Activated CD4-positive, alpha-beta memory T cell treated with anti-CD3 and anti-CD28 coated beads for 36 hours (primary cell): ENCODE data around the gene SELENON. TPM values are rescaled to one million over a fixed set of nuclear protein-coding genes. Genes with fewer than 3 reads are reported as not detected.

Experiments used
- CTCF ChIA-PET: fragments of 350-600 bp; sonication (Branson Sonifier 250); formaldehyde crosslinking; loops from one replicate; lab custom pipeline; 2021; ENCODE audit warnings: antibody characterized with exemption, inconsistent platforms; lab: Charles Lee
- POLR2A ChIA-PET: fragments of 350-600 bp; sonication (Branson Sonifier 250); formaldehyde crosslinking; loops from one replicate; lab custom pipeline; 2021; ENCODE audit warnings: antibody characterized with exemption; lab: Charles Lee
- DNase-seq: peaks from one replicate; pipeline ENCODE4 v3.0.0-alpha.2; 2020
- H3K27ac Mint-ChIP-seq: one replicate; pipeline ENCODE4 v1.8.0; 2021; ENCODE audit warnings: mixed read lengths
- H3K27me3 Mint-ChIP-seq: one replicate; pipeline ENCODE4 v1.8.0; 2021; ENCODE audit warnings: mixed read lengths
- H3K36me3 Mint-ChIP-seq: one replicate; pipeline ENCODE4 v1.8.0; 2021; ENCODE audit warnings: mixed read lengths
- H3K4me1 Mint-ChIP-seq: one replicate; pipeline ENCODE4 v1.8.0; 2021; ENCODE audit warnings: low read depth, mixed read lengths
- H3K4me3 Mint-ChIP-seq: one replicate; pipeline ENCODE4 v1.8.0; 2021; ENCODE audit warnings: mild to moderate bottlenecking, mixed read lengths
- H3K9me3 Mint-ChIP-seq: one replicate; pipeline ENCODE4 v1.8.0; 2021; ENCODE audit warnings: mixed read lengths
- intact Hi-C: fragments of 100-400 bp; cut with micrococcal nuclease; formaldehyde crosslinking; loops from one replicate; pipeline ENCODE4 v1.15.1; 2023
- total RNA-seq, 2 experiments: library from RNA; stranded (reverse); gene quantifications; one replicate each; pipeline ENCODE4 v1.2.3, GENCODE V29; 2021

The SELENON gene, protein sequence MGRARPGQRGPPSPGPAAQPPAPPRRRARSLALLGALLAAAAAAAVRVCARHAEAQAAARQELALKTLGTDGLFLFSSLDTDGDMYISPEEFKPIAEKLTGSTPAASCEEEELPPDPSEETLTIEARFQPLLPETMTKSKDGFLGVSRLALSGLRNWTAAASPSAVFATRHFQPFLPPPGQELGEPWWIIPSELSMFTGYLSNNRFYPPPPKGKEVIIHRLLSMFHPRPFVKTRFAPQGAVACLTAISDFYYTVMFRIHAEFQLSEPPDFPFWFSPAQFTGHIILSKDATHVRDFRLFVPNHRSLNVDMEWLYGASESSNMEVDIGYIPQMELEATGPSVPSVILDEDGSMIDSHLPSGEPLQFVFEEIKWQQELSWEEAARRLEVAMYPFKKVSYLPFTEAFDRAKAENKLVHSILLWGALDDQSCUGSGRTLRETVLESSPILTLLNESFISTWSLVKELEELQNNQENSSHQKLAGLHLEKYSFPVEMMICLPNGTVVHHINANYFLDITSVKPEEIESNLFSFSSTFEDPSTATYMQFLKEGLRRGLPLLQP
- total RNA-seq: 10 to 100 TPM; 26.8 to 26.9 TPM

DNA sequence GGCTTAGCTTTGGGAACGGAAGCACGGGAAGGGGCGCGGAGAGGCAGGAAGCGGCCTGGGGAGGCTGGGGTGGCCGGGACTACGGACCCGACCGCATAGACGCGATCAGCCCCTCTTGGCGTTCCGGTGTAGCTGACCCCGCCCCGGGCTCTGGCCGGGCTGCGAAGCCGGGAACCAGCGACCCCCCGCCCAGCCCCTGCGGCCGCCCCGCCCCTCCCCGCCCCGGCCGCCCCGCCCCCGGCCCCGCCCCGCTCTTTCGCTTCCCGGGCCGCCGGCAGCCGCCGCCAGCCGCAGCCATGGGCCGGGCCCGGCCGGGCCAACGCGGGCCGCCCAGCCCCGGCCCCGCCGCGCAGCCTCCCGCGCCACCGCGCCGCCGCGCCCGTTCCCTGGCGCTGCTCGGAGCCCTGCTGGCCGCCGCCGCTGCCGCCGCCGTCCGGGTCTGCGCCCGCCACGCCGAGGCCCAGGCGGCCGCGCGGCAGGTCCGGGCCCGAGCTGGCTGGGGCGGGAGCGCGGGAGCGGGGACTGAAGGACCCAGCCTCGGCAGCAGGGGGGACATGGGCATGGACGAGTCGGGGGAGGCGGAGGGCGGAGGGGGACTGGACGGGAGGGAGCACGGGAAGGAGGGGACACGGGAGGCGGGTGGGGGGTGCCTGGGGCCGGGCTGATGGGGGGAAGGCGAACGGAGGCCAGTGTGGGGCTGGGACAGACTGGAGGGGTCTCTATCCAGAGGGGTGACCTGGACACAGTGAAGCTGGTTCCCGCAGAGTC is at the start of gene SELENON:
Gene SELENON (plus strand): TSS at position 259 of the 768 bp plus-strand sequence. CDS start 38 bp downstream, at position 297.
- DNase-seq: peak; percentile 48
- ChIA-PET POLR2A (interaction anchor here (1.1 kb wide), 1 partner anchor 181 kb away, joined by 3 read pairs; no protein-coding TSS in a partner anchor), CTCF (interaction anchor here (0.5 to 3.7 kb wide), 4 partner anchors 11 to 397 kb away, joined by 3 to 18 read pairs (median 8); no protein-coding TSS in a partner anchor)
- Mint-ChIP-seq H3K27me3 (no peaks in the 10 kb centered on the region), H3K36me3 (peaks cover 2% of the 10 kb centered on the region), H3K4me3 (peak within 1 kb of the TSS; percentile 73), H3K27ac (no peak within 1 kb of the TSS), H3K4me1 (peaks cover 64% of the 10 kb centered on the region), H3K9me3 (no peaks in the 10 kb centered on the region)
- intact Hi-C loops: loop anchor here (5.0 kb wide), 3 partner anchors 88 to 238 kb away; no protein-coding TSS in a partner anchor

DNA sequence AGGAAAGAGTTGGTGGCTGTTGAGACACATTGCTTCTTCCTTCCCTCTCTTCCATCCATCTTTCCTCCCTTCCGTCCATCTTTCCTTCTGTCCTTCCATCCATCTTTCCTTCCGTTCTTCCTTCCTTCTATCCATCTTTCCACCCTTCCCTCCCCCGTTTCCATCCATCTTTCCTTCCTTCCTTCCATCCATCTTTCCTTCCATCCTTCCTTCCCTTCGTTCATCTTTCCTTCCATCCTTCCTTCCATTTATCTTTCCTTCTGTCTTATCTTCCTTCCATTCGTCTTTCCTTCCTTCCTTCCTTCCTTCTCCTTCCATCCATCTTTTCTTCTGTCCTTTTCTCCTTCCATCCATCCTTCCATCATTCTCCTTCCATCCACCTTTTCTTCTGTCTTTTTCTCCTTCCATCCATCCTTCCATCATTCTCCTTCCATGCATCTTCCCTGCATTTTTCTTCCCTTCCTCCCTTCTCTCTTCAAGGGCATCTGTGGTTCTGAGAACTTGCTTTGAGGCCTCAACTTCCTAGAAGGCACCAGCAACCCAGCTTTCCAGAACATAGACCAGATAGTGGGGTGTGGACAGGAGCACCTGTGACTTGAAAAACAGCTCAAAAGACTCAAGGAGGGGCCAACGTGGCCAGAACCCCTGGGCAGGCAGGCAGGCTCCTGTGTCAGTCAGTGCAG is 48.9 kb upstream of the SELENON start:
- H3K9me3 Mint-ChIP-seq: no peaks in the 10 kb centered on the region
- no peaks in the 10 kb centered on the region for H3K27me3 Mint-ChIP-seq
- intact Hi-C loops: no loop called here
- peaks cover 18% of the 10 kb centered on the region for H3K4me1 Mint-ChIP-seq
- H3K36me3 Mint-ChIP-seq: no peaks in the 10 kb centered on the region
- no peak overlapping the region for H3K4me3 Mint-ChIP-seq
- no peak overlapping the region for H3K27ac Mint-ChIP-seq
- ChIA-PET POLR2A (no interaction called here), CTCF (no interaction called here)
- DNase-seq: no peak

DNA sequence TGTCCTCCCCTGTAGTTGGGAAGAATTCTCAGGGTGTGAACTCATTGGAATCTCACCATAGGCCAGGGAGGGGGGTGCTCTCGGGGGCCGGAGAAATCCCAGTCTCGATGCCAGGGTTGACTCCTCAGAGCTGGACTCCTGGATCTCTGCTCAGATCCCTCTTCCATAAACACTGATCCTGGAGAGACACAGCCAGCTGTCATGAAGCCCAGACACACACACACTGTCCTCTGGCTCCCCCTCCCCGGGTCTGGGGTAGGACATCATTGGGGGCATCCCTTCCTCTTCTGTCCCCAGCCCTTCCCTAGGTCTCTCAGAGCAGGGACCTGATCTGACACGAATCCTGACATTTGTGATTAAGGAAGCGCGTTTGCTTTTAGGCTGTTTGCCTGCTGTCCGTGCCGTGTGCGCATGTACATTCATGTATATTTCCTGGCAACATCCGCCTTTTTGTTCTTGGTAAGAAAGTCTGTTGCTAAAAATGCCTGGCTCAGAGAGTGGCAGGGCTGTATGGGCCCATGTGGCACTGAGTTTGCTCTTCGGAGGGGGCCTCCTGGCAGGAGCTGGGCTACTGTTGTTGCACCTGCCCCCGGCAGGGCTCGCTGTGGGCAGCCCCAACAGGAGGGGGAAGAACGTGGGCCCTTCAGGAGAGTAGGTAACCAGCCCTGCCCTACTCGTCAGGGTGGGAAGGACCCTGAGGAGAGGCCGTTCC is 45.4 kb upstream of the SELENON start:
- H3K4me3 Mint-ChIP-seq: no peak overlapping the region
- intact Hi-C loops: no loop called here
- no peak for DNase-seq
- no peaks in the 10 kb centered on the region for H3K9me3 Mint-ChIP-seq
- ChIA-PET POLR2A (no interaction called here), CTCF (no interaction called here)
- no peak overlapping the region for H3K27ac Mint-ChIP-seq
- no peaks in the 10 kb centered on the region for H3K36me3 Mint-ChIP-seq
- no peaks in the 10 kb centered on the region for H3K27me3 Mint-ChIP-seq
- peaks cover 21% of the 10 kb centered on the region for H3K4me1 Mint-ChIP-seq

DNA sequence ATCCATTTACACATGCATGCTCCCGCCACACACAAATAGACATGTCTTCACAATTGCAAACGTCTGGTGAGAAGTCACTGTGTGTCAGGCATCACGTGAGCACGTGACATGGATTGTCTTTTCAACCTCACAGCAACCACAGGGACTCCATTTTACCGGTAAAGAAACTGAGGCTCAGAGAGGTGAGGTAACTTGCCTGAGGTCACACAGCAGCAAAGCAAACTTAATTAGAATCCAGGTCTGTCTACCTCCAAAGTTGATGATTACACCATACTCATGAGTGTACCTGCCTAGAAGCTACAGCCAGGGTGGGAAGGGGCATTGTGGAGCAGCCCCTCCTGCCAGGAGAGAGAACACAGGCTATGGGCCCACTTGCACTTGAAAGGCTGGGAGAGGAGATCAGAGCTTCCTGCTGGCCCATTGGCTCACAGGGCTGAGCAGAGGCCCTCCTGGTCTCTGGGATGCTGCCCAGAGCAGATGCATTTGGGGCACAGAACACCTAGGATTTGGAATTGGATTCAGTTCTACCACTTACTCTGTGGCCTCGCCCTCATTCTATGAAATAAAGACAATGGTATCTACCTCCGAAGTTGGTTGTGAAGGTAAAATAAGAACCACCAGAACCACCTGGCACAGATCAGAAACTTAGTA is 44.4 kb upstream of the SELENON start:
- H3K4me3 Mint-ChIP-seq: no peak overlapping the region
- peaks cover 21% of the 10 kb centered on the region for H3K4me1 Mint-ChIP-seq
- ChIA-PET POLR2A (no interaction called here), CTCF (no interaction called here)
- no peak for DNase-seq
- H3K36me3 Mint-ChIP-seq: no peaks in the 10 kb centered on the region
- H3K9me3 Mint-ChIP-seq: no peaks in the 10 kb centered on the region
- H3K27me3 Mint-ChIP-seq: no peaks in the 10 kb centered on the region
- no peak overlapping the region for H3K27ac Mint-ChIP-seq
- intact Hi-C loops: no loop called here

DNA sequence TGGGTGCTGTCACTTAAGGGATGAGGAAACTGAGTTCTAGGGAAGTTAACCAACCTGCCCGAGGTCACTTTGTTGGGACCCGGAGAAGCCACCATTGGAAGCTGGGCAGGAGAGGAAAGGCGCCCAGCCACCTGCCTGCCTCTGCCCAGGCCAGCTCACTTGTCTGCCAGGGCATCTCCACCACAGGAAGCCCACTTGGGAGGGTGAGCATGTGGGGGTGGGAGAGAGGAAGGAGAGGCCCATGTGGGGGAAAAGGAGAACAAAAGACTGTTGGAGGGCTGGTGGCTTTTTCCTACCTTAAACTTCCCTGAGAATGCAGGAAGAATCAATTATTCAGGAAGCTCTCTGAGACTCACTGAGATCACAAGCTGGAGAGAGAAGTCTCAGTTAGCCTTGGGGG is 43.8 kb upstream of the SELENON start:
- H3K4me3 Mint-ChIP-seq: no peak overlapping the region
- H3K9me3 Mint-ChIP-seq: no peaks in the 10 kb centered on the region
- no peak for DNase-seq
- ChIA-PET CTCF (no interaction called here), POLR2A (no interaction called here)
- H3K27ac Mint-ChIP-seq: no peak overlapping the region
- no peaks in the 10 kb centered on the region for H3K36me3 Mint-ChIP-seq
- H3K27me3 Mint-ChIP-seq: no peaks in the 10 kb centered on the region
- intact Hi-C loops: no loop called here
- peaks cover 21% of the 10 kb centered on the region for H3K4me1 Mint-ChIP-seq

DNA sequence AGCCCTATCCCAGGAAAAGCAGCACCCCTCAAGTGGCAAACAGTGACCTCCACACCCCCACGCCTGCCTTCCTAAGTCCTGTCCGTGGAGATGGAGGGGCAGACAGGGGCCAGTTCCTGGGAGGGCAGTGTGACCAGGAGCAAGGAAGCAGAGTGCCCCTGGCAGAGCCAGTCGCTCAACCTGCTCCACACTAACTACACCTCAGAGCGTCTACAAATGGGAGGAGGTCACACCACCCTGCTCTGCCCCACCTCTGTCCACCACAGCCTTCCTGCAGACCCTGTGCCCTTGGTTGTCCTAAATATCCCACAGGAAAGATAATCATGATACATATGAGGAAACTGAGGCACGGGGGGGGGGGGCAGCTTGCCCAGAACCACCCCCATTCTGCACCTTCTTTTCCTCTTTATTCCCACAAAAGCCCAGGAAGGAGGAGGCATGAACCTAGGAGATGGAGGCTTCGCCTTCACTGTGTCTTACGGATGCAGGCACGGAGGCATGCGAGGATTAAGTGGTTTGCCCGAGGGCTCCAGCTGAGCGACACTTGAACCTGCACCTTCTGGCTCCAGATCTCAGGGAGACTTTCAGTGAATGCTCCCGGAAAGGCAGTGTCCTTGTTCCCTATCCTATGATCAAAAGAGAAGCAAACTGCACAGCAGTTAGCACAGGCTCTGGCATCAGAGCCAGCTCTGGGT is 42.7 kb upstream of the SELENON start:
- intact Hi-C loops: no loop called here
- no peaks in the 10 kb centered on the region for H3K36me3 Mint-ChIP-seq
- H3K4me1 Mint-ChIP-seq: peaks cover 21% of the 10 kb centered on the region
- DNase-seq: no peak
- ChIA-PET CTCF (no interaction called here), POLR2A (no interaction called here)
- no peak overlapping the region for H3K27ac Mint-ChIP-seq
- H3K9me3 Mint-ChIP-seq: no peaks in the 10 kb centered on the region
- H3K27me3 Mint-ChIP-seq: no peaks in the 10 kb centered on the region
- no peak overlapping the region for H3K4me3 Mint-ChIP-seq

DNA sequence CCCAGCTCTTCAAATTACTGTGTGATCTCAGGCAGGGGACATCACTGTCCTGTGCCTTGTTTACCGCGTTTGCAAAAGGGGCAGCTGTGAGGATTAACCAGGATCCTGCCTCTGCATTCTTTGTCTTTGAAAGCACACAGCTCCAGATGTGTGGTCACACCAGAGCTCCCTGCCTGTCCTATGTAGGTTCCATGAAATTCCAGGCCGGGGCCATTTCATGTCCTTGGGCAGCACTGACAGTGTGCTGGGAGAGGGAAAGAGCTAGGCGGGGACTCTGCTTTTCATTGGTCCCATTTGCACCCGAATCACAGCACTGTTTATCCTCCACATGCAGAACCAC is 42.2 kb upstream of the SELENON start:
- no peak for DNase-seq
- CTCF ChIA-PET: interaction anchor here (0.6 kb wide), 1 partner anchor 1297 kb away, joined by 3 read pairs; no protein-coding TSS in a partner anchor
- Mint-ChIP-seq H3K4me3 (no peak overlapping the region), H3K36me3 (no peaks in the 10 kb centered on the region), H3K27me3 (no peaks in the 10 kb centered on the region), H3K4me1 (peaks cover 21% of the 10 kb centered on the region), H3K9me3 (no peaks in the 10 kb centered on the region), H3K27ac (no peak overlapping the region)
- POLR2A ChIA-PET: no interaction called here
- intact Hi-C loops: no loop called here

DNA sequence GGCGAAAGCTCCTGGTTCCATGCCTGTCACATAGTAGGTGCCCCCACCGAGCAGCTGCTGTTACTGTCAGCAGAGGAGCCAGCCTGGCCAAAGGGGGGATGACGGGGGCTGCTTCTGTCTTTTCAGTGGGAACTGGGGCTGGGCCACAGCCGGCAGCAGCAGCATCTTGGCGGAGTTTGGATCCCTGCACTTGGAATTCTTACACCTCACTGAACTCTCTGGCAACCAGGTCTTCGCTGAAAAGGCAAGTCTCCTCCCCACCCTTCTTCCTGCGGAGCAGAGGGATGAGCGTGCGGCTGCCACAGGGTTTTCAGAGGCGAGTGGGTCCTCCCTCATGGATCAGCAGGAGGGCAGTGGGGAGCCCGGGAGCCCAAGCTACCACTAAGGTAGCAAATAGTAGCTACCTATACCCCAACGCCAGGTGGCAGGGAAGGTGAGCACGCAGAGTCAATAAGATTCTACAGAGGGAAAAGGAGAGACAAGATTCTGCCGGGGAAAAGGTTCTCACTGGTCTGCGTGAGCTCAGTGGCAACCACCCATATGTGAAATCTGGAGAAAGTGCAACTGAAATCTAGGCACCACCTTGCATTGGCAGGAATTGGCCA is 41.4 kb upstream of the SELENON start:
- Mint-ChIP-seq H3K27ac (no peak overlapping the region), H3K27me3 (no peaks in the 10 kb centered on the region), H3K36me3 (no peaks in the 10 kb centered on the region), H3K4me1 (peaks cover 21% of the 10 kb centered on the region), H3K9me3 (no peaks in the 10 kb centered on the region), H3K4me3 (no peak overlapping the region)
- DNase-seq: no peak
- ChIA-PET POLR2A (no interaction called here), CTCF (interaction anchor here (0.6 kb wide), 1 partner anchor 1298 kb away, joined by 3 read pairs; no protein-coding TSS in a partner anchor)
- intact Hi-C loops: no loop called here

DNA sequence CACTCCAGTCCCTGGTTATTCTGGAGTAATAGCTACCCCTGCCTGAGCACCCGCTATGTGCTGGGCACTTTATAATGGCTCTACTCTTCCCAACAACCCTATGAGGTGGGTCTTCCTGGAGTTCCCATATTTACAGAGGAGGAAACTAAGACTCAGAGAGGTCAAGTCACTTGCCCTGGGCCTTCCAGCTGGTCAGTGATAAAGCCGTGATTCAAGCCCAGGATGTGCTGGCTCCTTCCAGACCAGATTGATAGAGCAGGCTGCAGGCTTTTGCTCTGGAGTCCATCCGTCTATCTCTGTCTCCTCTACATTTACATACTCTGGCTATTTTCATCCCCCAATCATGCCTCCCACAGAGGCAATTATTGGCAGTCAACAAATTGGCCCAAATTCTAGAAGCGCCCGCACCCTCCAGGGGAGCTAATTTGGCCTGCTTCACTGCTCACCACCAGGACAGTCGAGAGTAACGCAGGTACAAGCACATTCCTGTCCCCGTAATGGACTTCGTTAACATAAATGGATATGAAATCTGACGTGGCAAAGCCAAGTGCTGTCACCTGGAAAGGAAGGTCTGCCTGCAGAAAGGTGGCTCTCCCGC is 39.8 kb upstream of the SELENON start:
- H3K9me3 Mint-ChIP-seq: no peaks in the 10 kb centered on the region
- no peaks in the 10 kb centered on the region for H3K27me3 Mint-ChIP-seq
- ChIA-PET CTCF (no interaction called here), POLR2A (no interaction called here)
- peaks cover 11% of the 10 kb centered on the region for H3K4me1 Mint-ChIP-seq
- H3K36me3 Mint-ChIP-seq: no peaks in the 10 kb centered on the region
- no peak for DNase-seq
- no peak overlapping the region for H3K27ac Mint-ChIP-seq
- intact Hi-C loops: no loop called here
- H3K4me3 Mint-ChIP-seq: no peak overlapping the region

DNA sequence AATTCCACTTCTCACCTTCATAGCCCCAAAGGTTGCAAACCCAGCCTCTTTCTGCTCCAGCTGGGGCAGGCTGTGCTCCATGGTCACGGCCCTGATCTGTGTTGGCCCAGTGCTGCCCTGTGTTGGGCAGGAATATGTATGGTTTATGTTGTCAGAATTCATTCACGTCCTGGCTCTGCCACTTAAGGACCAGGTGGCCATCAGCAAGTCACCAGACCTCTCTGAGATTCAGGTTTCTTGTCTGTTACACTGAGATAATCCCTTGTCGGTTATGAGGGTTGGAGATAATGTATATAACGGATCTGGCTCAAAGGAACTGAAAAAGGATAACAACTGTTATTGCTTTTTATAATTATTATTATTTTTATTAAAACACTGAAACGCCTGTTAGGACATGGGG is 39.1 kb upstream of the SELENON start:
- no peaks in the 10 kb centered on the region for H3K27me3 Mint-ChIP-seq
- H3K27ac Mint-ChIP-seq: no peak overlapping the region
- CTCF ChIA-PET: no interaction called here
- H3K9me3 Mint-ChIP-seq: no peaks in the 10 kb centered on the region
- H3K4me3 Mint-ChIP-seq: no peak overlapping the region
- H3K4me1 Mint-ChIP-seq: peaks cover 11% of the 10 kb centered on the region
- DNase-seq: no peak
- POLR2A ChIA-PET: no interaction called here
- intact Hi-C loops: no loop called here
- no peaks in the 10 kb centered on the region for H3K36me3 Mint-ChIP-seq
